Measurements from ENCODE around the gene LRRC38. TPM values are rescaled to one million over a fixed set of nuclear protein-coding genes. Genes with fewer than 3 reads are reported as not detected.

Gene LRRC38
- total RNA-seq, 1 experiment from 2014 or later = not detected

GRCh38 chr1:13517193-13517812 lies 3.5 kb upstream of the LRRC38 start (continued):
- TF ChIP-seq CTCF (IDR thresholded peaks at IDR 0.05 in 2 of 3, conservative IDR thresholded peaks at IDR 0.05 in 1 of 3; ENCODE audit: borderline replicate concordance in 1 of 3, insufficient read depth in 1 of 3, low read depth in 2 of 3, low read length in 2 of 3) = peak; percentile 24 to 78 (median 69); a peak in 4 of 6 replicates

GRCh38 chr1:13516606-13517005 lies 2.8 kb upstream of the LRRC38 start:
- POLR2A ChIA-PET = no interaction called here

More at GRCh38 chr1:13516606-13517005, 2.8 kb upstream of the LRRC38 start:
- no TSS peak for BruUV-seq (replicated peaks)
- Histone ChIP-seq H3K79me2 (ENCODE audit: insufficient read depth, low read length) (no peaks in the 10 kb centered on the region), H3K27ac (ENCODE audit: low read depth, low read length) (no peak overlapping the region), H3K4me1 (ENCODE audit: control insufficient read depth in 1 of 2, insufficient read depth in 2 of 2, low read length in 2 of 2) (no peaks in the 10 kb centered on the region), H3K4me3 (replicated peaks in 1 of 2; ENCODE audit: low read depth in 1 of 2, low read length in 2 of 2) (no peak overlapping the region), H3K9me2 (ENCODE audit: insufficient read depth) (no peaks in the 10 kb centered on the region), H3K36me3 (ENCODE audit: control insufficient read depth in 1 of 2, insufficient read depth in 2 of 2, low read length in 2 of 2) (no peaks in the 10 kb centered on the region), H3K9ac (ENCODE audit: low read length) (no peak overlapping the region), H3K27me3 (ENCODE audit: insufficient read depth, low read length) (0 out of 2 replicates have a peak, but pooled peaks cover 6% of the 10 kb centered on the region), H3K9me3 (ENCODE audit: control insufficient read depth in 1 of 2, insufficient read depth in 1 of 2, low read depth in 1 of 2, low read length in 2 of 2) (no peaks in the 10 kb centered on the region), H4K20me1 (ENCODE audit: insufficient read depth) (no peaks in the 10 kb centered on the region), H2AFZ (ENCODE audit: low read depth, low read length, poor library complexity, severe bottlenecking) (no peak overlapping the region), H3K4me2 (ENCODE audit: low read length) (no peak overlapping the region)
- TF ChIP-seq CTCF (IDR thresholded peaks at IDR 0.05 in 2 of 3, conservative IDR thresholded peaks at IDR 0.05 in 1 of 3; ENCODE audit: borderline replicate concordance in 1 of 3, insufficient read depth in 1 of 3, low read depth in 2 of 3, low read length in 2 of 3) (no peak), JUND (IDR thresholded peaks at IDR 0.05) (no peak), RAD21 (IDR thresholded peaks at IDR 0.05; ENCODE audit: low read depth) (no peak), EGR1 (IDR thresholded peaks at IDR 0.05; ENCODE audit: low read depth) (no peak), FOSL1 (IDR thresholded peaks at IDR 0.05; ENCODE audit: low read depth) (no peak), ELF1 (IDR thresholded peaks at IDR 0.05; ENCODE audit: borderline replicate concordance, low read depth) (no peak), SIN3A (IDR thresholded peaks at IDR 0.05; ENCODE audit: low read depth) (no peak), POLR2A (IDR thresholded peaks at IDR 0.05; ENCODE audit: borderline replicate concordance, extremely low read depth, insufficient read depth, insufficient read length) (no peak)
- ChIA-PET RAD21 (ENCODE audit: low non-redundant PET in 1 of 2, low total read pairs in 2 of 2, uncharacterized antibody in 2 of 2, unreplicated experiment in 2 of 2) (no interaction called here), CTCF (interaction anchor here (0.8 kb wide), 1 partner anchor 24 kb away, joined by 3 read pairs; no protein-coding TSS in a partner anchor)
- ATAC-seq (no peak), DNase-seq (ENCODE audit: low read depth, low spot score) (no peak)
- intact Hi-C loops (cut with micrococcal nuclease) = no loop called here
